Middle frontal gyrus (tissue), 1 donor: Measurements from ENCODE around the gene RBMS3.
"Not testable (repeated sequence)": the region's sequence is repeated elsewhere in the genome, so short reads cannot be mapped to it uniquely, and the experiment has no call there.

Source experiments
- DNase-seq: peaks from one replicate; pipeline ENCODE4 v3.0.0-alpha.2; 2015; ENCODE audit warnings: low spot score; ENCODE audit errors: extremely low spot score

RBMS3 gene

GRCh38 chr3:29520764-29521163 is 239.9 kb downstream of the RBMS3 start:
- no peak for DNase-seq

- no peak for DNase-seq
Measured at GRCh38 chr3:29521293-29521692, 240.4 kb downstream of the RBMS3 start.

GRCh38 chr3:29521751-29522150 is 240.9 kb downstream of the RBMS3 start:
- no peak for DNase-seq

GRCh38 chr3:29524433-29524832 is 243.6 kb downstream of the RBMS3 start:
- not testable (repeated sequence) for DNase-seq

DNA sequence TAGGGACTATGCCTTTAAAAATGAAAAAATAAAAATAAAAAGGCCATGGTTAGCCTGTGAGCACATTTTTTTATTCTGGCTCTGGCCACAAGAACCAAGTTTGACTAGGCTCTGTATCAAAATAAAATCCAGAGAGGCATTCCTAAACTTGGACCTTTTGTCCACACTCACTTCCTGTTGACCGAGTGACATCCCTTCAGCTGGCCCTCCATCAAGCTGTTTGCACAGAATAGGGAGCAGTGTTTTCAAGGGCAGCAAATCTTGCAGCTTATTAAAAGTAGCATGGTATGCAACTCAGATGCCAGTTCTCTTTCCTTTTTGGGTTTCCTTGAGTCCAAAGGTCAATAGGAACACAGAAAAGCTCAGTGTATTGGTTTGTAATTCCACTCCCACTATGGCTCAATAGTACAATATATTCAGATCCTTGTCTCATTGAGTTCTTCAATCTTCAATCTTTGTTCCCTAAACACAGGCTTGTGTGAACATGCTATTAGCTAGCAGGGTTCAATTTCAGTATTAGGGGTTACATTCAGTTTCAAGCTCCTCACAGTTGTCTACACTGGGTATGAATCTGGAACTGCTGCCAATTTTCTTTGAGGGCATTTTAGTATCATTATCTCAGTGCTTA is 244.5 kb downstream of the RBMS3 start:
- DNase-seq = no peak

- no peak for DNase-seq
Measured at GRCh38 chr3:29527246-29527645, 246.4 kb downstream of the RBMS3 start.

- DNase-seq = no peak
Measured at GRCh38 chr3:29531644-29532043, 250.8 kb downstream of the RBMS3 start.

DNA sequence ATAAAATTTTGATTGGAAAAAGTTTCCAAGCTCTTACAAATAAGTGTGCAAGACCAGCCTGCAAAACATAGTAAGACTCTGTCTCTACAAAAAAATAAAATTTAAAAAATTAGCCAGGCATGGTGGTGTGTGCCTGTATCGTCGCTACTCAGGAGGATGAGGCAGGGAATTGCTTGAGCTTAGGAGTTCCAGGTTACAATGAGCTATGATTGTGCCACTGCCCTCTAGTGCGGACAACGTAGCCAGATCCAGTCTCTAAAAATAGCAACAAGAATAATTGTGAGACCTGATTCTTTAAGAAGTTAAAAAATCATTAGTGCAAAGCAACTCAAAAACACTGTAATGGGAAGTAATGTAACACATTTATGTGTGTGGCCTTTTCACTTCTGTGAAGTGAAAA is 251.6 kb downstream of the RBMS3 start:
- no peak for DNase-seq

GRCh38 chr3:29534006-29534405 is 253.1 kb downstream of the RBMS3 start:
- no peak for DNase-seq

- no peak for DNase-seq
Measured at GRCh38 chr3:29536016-29536758, 255.3 kb downstream of the RBMS3 start.

GRCh38 chr3:29537889-29538609 is 257.2 kb downstream of the RBMS3 start:
- no peak for DNase-seq

DNA sequence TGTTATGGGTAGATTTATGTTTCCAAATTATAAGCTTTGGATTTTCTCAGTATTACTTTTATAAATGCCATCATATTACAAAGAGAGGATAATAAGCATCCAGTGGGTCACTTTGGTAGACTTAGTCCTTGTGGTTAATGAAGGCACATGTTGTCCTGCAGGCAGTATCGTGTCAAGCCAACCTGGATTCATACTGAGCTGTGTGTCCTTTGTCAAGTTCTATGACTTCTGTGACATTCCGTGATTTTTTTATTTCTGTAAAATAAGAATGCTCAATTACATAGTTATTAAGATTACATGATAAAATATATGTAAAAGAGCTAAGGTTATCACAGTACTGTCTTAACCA is 257.7 kb downstream of the RBMS3 start:
- DNase-seq = no peak

DNA sequence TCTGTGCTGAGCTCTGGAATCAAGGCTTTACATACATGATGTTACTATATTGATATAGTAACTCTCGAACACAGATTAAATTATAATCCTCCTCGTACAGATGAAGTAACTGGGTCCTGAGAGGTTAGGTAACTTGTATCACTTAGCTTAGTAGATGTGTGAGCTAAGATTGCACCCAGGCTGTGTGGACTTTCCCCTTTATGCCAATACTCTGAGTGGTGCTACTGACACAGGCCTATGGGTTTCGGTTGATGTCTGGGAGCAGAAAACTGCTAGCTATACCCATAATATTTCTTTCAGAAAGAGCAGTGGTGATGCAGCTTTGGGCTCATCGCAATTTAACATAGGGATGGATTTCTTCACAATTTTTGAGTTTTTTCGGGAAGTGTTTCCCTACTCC is 259.7 kb downstream of the RBMS3 start:
- DNase-seq = no peak

GRCh38 chr3:29544701-29545363 is 264.0 kb downstream of the RBMS3 start:
- DNase-seq = no peak

GRCh38 chr3:29545615-29546014 is 264.7 kb downstream of the RBMS3 start:
- no peak for DNase-seq

DNA sequence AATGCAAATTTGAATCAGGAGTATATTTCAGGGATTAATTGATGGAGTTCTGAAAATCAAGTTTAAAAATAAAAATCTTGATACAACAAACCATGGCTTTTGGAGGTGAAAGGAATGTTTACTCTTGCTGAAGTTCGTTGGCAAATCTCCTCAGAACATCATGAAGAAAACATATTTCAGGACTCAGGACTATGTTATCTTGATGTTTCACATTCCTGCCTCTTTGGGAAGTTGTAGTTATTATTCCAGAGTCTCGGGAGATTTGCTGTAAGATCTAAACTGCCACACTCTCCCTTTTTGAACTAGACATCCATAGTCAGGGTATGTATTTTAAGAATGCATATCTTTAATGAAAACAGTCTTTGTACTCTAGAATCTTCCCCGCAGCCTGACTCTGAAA is 271.2 kb downstream of the RBMS3 start:
- no peak for DNase-seq

- no peak for DNase-seq
Measured at GRCh38 chr3:29554566-29554965, 273.7 kb downstream of the RBMS3 start.

- no peak for DNase-seq
Measured at GRCh38 chr3:29555590-29555989, 274.7 kb downstream of the RBMS3 start.

DNA sequence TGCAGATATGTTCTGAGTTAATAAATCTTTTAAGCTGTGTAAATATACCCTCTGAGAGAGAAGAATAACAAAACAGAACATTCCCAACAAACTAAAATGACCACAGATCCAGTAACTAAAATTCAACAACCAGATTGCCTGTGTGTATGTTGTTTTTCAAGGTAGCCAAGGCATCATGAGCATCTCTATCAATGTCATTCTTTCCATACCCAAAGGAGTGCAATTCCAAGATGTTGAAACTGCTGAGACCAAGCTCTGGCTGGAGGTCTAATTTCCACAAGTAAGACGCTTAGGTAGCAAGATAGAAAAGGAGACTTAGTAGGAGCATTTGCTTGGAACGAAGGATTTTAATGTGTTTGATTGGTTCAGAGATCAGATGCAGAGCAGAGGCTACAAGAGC is 276.3 kb downstream of the RBMS3 start:
- DNase-seq = no peak

DNA sequence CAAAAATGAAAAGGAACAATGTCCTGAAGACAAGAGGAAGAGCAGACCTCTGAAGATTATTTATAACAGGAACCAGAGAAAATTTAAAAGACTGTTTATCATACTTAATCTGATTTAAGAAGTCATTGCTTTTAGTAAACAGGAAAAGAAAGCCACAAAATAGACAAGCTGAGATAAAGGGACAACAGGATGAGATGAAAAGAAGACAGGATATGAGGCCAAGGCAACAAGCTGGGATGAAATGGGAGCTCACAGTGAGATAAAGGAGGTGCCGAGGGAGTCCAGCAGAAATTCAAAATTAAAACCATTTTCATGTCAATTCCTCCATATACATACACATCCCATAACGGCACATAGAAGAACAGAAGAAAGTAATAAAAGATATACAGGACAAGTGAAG is 277.0 kb downstream of the RBMS3 start:
- no peak for DNase-seq

GRCh38 chr3:29559741-29560465 is 279.0 kb downstream of the RBMS3 start:
- no peak for DNase-seq
